Measurements from ENCODE around the gene GCDH. TPM values are rescaled to one million over a fixed set of nuclear protein-coding genes. Genes with fewer than 3 reads are reported as not detected.
A peak's percentile ranks its signal among the peaks of the same experiment; 100 is the strongest.

Gene GCDH
- total and polyA plus RNA-seq, 2 experiments from 2014 or later = 20.0 to 30.0 TPM

DNA sequence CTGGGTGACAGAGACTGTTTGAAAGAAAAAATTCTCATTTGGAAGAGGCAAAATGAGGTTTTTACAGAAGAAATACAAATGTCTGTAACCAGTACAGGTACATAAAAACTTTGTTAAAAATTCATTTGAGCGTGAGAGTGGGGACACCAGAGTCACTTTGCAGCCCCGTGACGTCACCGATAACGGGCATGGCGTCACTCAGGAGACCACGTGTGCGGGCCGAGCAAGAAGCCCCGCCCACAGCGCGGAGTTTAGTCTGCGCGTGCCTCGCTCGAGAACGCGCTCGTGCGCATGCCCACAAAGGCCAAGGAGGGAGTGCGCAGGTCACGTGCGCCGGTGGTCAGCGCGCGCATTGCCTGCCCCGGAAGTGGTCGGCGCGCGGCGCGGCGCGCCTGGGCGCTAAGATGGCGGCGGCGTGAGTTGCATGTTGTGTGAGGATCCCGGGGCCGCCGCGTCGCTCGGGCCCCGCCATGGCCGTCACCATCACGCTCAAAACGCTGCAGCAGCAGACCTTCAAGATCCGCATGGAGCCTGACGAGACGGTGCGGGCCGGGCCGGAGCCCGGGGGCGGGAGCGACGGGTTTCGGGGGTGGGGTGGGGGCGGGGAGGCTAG lies 54.6 kb downstream of the GCDH start, which contains the start of gene RAD23A:
RAD23A (plus strand) TSS at position 384 of the 613 bp plus-strand sequence; CDS start at position 471, 87 bp downstream.
- Histone ChIP-seq H2AFZ (no peak within 1 kb of the TSS), H4K20me1 (ENCODE audit: insufficient read depth) (no peaks in the 10 kb centered on the region), H3K36me3 (ENCODE audit: low read depth) (peaks cover 39% of the 10 kb centered on the region), H3K27ac (peak within 1 kb of the TSS; percentile 91), H3K79me2 (ENCODE audit: insufficient read depth) (peaks cover 76% of the 10 kb centered on the region), H3K9me2 (ENCODE audit: insufficient read depth) (no peaks in the 10 kb centered on the region), H3K9ac (peak within 1 kb of the TSS; percentile 91), H3K4me2 (ENCODE audit: unreplicated experiment) (peak within 1 kb of the TSS; percentile 93), H3K9me3 (ENCODE audit: low read depth) (no peaks in the 10 kb centered on the region), H3K4me3 (peak within 1 kb of the TSS; percentile 88), H3K27me3 (replicated peaks; ENCODE audit: insufficient read depth) (no peaks in the 10 kb centered on the region), H3K4me1 (ENCODE audit: insufficient read depth) (peaks cover 21% of the 10 kb centered on the region), H3F3A (ENCODE audit: insufficient read depth) (peaks cover 42% of the 10 kb centered on the region)
- peak; percentile 100 for DNase-seq
- in situ Hi-C loops (cut with MboI) = no loop called here
- 1% methylated on average over 47 to 62 of the region's 62 CpGs for WGBS, 2 experiments (ENCODE audit: low coverage in 1 of 2, low lambda C conversion rate in 2 of 2, missing lambda C conversion rate in 2 of 2)
- TF ChIP-seq EZH2phosphoT487 (IDR thresholded peaks at IDR 0.05; ENCODE audit: insufficient read depth, low read depth) = no peak
- TF ChIP-seq EZH2 (IDR thresholded peaks at IDR 0.05; ENCODE audit: insufficient read depth, poor library complexity, severe bottlenecking) = no peak

DNA sequence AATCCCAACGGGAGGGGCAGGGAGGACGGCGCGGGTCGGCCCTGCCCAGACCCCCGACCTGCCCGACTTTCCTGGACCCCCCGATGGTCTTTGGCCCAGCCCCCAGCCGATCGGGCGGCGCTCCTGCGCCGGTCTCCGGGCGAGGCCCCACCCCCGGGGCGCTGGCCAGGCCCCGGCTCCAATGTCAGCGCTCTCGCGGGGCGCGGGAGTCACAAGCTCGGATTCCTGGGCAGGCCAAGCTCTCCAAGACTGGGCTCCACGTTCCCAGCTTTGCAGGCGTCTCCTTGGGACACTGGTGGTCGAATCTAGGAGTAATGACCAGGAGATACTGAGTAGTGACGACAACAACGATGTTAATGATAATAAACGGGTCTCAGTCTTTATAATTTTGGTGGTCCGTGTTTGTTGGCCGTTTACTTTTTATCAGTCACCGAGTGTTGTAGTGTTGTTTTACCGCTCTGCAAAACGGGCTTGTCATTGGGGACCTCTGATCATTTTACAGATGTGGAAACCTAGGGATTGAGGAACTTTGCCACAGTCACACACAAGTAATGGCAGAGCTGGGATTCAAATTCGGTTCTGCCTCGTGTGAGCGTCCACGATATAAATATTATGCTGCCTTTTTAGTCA lies 55.2 kb downstream of the GCDH start:
- Histone ChIP-seq H3K4me2 (ENCODE audit: unreplicated experiment) (peak overlapping the region; percentile 93), H3K9me2 (ENCODE audit: insufficient read depth) (no peaks in the 10 kb centered on the region), H3K79me2 (ENCODE audit: insufficient read depth) (peaks cover 75% of the 10 kb centered on the region), H3K27me3 (replicated peaks; ENCODE audit: insufficient read depth) (no peaks in the 10 kb centered on the region), H3K36me3 (ENCODE audit: low read depth) (peaks cover 39% of the 10 kb centered on the region), H2AFZ (no peak overlapping the region), H3K27ac (peak overlapping the region; percentile 91), H3F3A (ENCODE audit: insufficient read depth) (peaks cover 42% of the 10 kb centered on the region), H3K4me1 (ENCODE audit: insufficient read depth) (peaks cover 15% of the 10 kb centered on the region), H3K9me3 (ENCODE audit: low read depth) (no peaks in the 10 kb centered on the region), H3K4me3 (peak overlapping the region; percentile 88), H4K20me1 (ENCODE audit: insufficient read depth) (no peaks in the 10 kb centered on the region), H3K9ac (peak overlapping the region; percentile 91)
- 2 to 3% methylated on average over 16 to 35 of the region's 40 CpGs for WGBS, 2 experiments (ENCODE audit: low coverage in 1 of 2, low lambda C conversion rate in 2 of 2, missing lambda C conversion rate in 2 of 2)
- peak; percentile 96 for DNase-seq
- no peak for TF ChIP-seq EZH2 (IDR thresholded peaks at IDR 0.05; ENCODE audit: insufficient read depth, poor library complexity, severe bottlenecking)
- no peak for TF ChIP-seq EZH2phosphoT487 (IDR thresholded peaks at IDR 0.05; ENCODE audit: insufficient read depth, low read depth)
- in situ Hi-C loops (cut with MboI) = no loop called here

DNA sequence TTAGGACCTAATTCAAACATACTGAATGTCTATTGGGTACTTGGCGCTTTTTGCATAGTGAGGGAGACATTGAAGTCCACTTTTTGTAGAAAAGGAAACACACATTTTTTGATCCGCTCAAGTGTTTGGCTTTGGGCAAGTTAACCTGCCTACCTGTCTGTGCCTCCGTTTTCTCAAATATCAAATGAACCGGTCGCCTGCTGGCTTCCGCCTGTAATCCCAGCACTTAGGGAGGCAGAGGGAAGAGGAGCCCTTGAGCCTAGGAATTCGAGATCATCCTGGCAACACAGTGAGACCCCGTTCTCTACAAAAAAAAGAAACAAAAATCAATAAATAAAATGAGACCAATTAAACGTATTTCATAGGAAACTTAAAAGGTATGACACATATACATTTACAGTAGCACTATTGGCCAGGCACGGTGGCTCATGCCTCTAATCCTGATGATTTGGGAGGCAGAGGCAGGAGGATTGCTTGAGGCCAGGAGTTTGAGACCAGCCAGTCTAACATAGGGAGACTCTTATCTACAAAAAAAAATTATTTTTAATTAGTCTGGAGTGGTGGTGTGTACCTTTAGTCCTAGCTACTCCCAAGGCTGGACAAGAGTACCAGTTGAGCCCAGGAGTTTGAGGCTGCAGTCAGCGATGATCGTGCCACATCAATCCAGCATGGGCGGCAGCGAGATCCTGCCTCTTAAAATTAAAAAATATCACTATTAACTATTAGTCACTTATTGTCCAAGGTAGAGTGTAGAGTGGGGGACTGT lies 56.0 kb downstream of the GCDH start:
- Histone ChIP-seq H3K27ac (peak overlapping the region; percentile 91), H3K4me1 (ENCODE audit: insufficient read depth) (peaks cover 15% of the 10 kb centered on the region), H3F3A (ENCODE audit: insufficient read depth) (peaks cover 42% of the 10 kb centered on the region), H3K4me2 (ENCODE audit: unreplicated experiment) (peak overlapping the region; percentile 93), H3K79me2 (ENCODE audit: insufficient read depth) (peaks cover 75% of the 10 kb centered on the region), H3K9me3 (ENCODE audit: low read depth) (no peaks in the 10 kb centered on the region), H3K36me3 (ENCODE audit: low read depth) (peaks cover 36% of the 10 kb centered on the region; the same call in 1 of the 2 replicates), H2AFZ (no peak overlapping the region), H4K20me1 (ENCODE audit: insufficient read depth) (no peaks in the 10 kb centered on the region), H3K9ac (peak overlapping the region; percentile 91), H3K27me3 (replicated peaks; ENCODE audit: insufficient read depth) (no peaks in the 10 kb centered on the region), H3K9me2 (ENCODE audit: insufficient read depth) (no peaks in the 10 kb centered on the region), H3K4me3 (peak overlapping the region; percentile 88)
- in situ Hi-C loops (cut with MboI) = no loop called here
- 57% methylated on average over 14 of the region's 14 CpGs for WGBS, 2 experiments (ENCODE audit: low coverage in 1 of 2, low lambda C conversion rate in 2 of 2, missing lambda C conversion rate in 2 of 2)
- peak; percentile 17 for DNase-seq
- TF ChIP-seq EZH2 (IDR thresholded peaks at IDR 0.05; ENCODE audit: insufficient read depth, poor library complexity, severe bottlenecking) (no peak), EZH2phosphoT487 (IDR thresholded peaks at IDR 0.05; ENCODE audit: insufficient read depth, low read depth) (no peak)

All from GM23248 (cell line).